Stimulated activated CD8-positive, alpha-beta memory T cell treated with anti-CD3 and anti-CD28 coated beads, Interleukin-4, amount 100 ng/mL, for 1 hour (primary cell): ENCODE data around the gene CCL21.

Source experiments
- DNase-seq, 2 donors: peaks; one replicate each; pipeline ENCODE4 v3.0.0-alpha.2; 2020; ENCODE audit warnings: low read depth in 2 of 2, low spot score in 1 of 2

The CCL21 gene

GRCh38 chr9:34675048-34675714 lies 34.8 kb downstream of the CCL21 start:
- peak in 1 of 2 donors; percentile 27 for DNase-seq

GRCh38 chr9:34674440-34674839 lies 35.5 kb downstream of the CCL21 start:
- no peak for DNase-seq

GRCh38 chr9:34671307-34671706 lies 38.6 kb downstream of the CCL21 start:
- DNase-seq = no peak

GRCh38 chr9:34669809-34670562 lies 40.0 kb downstream of the CCL21 start:
- DNase-seq = no peak

- peak; percentile 56 to 85 for DNase-seq
Observed at GRCh38 chr9:34665381-34666250, 44.3 kb downstream of the CCL21 start.

- DNase-seq = no peak
Observed at GRCh38 chr9:34665067-34665380, 44.9 kb downstream of the CCL21 start.

GRCh38 chr9:34664281-34665066 lies 45.5 kb downstream of the CCL21 start:
- peak in 1 of 2 donors; percentile 42 for DNase-seq

GRCh38 chr9:34663303-34663605 lies 46.7 kb downstream of the CCL21 start:
- no peak for DNase-seq

GRCh38 chr9:34662526-34663302 lies 47.2 kb downstream of the CCL21 start, which contains the start of gene CCL27:
Gene CCL27, minus strand, starts transcription at chr9:34662657. Its CDS starts 24 bp downstream, at chr9:34662633.
- no peak for DNase-seq

- no peak for DNase-seq
Observed at GRCh38 chr9:34659592-34660253, 50.2 kb downstream of the CCL21 start.
